Measurements from ENCODE around the gene TPD52L3. TPM values are rescaled to one million over a fixed set of nuclear protein-coding genes. Genes with fewer than 3 reads are reported as not detected.

The TPD52L3 gene
- polyA plus RNA-seq (ENCODE audit: insufficient read length in 4 of 4) = not detected

DNA sequence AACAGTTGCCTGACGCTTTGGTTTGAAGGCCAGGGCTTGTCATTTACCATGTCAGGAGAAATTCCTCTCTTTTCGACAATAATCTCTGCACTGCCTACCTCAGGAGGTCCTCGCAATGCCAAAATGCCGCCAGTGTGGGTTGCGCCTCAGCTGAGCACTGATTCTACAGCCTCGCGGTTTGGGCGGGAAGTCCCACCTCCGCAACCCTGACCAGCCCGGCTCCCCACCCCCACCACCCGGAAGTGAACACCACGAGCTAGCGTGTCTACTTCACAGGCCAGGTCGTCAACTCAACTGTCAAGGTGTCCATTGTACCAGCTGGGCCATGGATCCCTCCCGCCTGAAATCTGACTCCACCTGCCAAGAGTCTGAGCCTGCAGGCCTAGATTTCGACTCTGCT lies at the start of gene TPD52L3:
TPD52L3 (plus strand) TSS at position 273 of the 400 bp plus-strand sequence. CDS start 221 bp downstream, outside the sequence.
- no peak for DNase-seq (ENCODE audit: low read depth in 4 of 4, low spot score in 3 of 4)

DNA sequence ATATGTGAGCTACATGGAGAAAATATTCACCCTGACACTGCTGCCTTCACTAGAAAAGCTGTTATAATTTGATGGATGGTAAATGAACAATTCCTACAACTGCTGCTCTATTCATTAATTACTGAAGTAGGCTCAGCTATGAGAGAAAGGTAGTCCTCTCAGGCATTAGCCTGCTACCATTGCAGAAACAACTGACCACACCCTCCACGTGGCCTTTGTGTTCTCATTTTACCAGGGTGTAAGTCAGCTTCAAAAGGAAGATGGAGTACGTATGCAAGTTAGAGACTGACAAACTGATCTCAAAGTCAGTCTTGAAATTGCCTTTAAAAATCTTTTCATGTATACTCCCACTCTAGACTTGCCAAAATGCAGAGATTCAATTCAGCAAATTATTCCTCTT lies 26.3 kb upstream of the TPD52L3 start:
- DNase-seq (ENCODE audit: low read depth in 4 of 4, low spot score in 3 of 4) = no peak

DNA sequence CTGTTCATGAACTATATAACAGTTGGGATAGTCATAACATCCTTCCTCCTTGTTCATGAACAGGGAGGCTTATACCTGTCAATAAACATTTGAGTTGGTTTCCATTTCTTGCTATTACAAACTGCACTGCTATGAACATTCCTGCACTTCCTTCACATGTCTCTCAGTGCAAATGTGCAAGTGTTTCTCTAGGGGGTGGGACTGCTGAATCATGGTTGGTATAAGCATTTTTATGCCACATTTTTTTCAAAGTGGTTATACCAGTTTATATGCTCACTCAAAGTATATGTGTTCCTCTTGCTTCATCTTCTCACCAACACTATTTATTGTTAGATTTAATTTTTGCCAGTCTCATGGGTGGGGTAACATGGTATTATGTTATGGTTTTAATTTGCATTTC lies 25.8 kb upstream of the TPD52L3 start:
- DNase-seq (ENCODE audit: low read depth in 4 of 4, low spot score in 3 of 4) = no peak

DNA sequence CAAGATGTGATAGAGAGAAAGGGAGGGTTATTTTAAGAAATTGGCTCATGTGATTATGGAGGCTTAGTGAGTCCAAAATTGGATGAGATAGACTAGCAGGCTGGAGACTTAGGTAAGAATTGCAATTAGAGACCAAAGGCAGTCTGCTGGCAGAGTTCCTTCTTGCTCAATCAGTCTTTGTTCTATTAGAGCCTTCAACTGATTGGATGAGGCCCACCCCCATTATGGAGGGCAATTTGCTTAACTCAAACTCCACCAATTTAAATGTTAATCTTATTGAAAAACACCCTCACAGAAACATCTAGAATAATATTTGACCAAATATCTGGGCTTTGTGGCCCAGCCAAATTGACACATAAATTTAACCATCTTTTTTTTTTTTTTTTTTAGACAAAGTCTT lies 23.9 kb upstream of the TPD52L3 start:
- DNase-seq (ENCODE audit: low read depth in 4 of 4, low spot score in 3 of 4) = no peak

DNA sequence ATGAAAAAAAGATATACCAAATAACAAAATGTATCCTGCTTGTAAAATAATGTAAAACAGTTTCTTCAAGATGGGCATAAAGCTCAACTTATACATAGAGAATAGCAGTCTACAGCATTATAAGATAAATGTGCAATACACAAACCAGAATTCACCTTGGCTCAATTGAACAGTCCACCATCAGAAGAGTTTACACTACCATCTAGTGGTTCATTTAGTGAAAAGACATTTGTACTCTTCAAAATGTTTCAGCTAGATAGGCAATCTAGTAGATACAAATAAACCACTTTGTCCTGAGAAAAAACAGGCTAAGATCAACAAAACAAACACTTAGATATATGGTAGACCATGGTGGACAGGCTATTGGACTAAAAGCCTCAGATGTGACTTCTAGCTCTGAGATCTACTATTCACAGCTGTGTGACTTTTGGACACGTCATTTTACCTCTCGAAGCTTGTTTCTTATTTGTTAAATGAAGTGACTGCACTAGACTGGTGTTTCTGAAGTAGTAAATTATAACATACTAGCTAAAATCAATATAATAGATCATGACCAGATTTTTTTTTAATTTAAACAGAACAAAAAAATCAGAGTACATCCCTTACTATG lies 22.1 kb upstream of the TPD52L3 start:
- peak; percentile 7 to 23 (median 22) for DNase-seq (ENCODE audit: low read depth in 4 of 4, low spot score in 3 of 4)

DNA sequence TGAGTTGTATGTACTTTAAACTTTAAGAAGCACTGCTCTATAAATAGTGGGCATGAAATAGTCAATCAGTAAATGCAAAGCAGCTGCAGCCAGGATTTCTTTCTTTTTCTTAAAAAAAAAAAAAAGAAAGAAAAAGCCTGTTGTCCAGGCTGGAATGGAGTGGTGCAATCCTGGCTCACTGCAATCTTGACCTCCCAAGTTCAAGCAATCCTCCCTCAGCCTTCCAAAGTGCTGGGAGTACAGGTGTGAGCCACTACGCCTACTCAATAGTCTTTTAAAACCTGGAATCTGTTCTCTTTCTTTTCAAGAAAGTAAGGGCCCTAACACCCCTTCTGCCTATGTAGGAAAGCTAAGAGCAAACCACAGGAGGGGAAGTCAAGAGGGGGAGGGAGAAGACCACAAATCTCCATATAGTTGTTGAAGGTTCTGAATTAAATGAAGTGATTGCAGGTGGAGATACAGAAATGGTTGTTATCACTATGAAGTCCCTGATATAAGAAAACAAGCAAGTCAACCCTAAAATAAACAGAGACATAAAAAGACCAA lies 20.6 kb upstream of the TPD52L3 start:
- DNase-seq (ENCODE audit: low read depth in 4 of 4, low spot score in 3 of 4) = no peak

DNA sequence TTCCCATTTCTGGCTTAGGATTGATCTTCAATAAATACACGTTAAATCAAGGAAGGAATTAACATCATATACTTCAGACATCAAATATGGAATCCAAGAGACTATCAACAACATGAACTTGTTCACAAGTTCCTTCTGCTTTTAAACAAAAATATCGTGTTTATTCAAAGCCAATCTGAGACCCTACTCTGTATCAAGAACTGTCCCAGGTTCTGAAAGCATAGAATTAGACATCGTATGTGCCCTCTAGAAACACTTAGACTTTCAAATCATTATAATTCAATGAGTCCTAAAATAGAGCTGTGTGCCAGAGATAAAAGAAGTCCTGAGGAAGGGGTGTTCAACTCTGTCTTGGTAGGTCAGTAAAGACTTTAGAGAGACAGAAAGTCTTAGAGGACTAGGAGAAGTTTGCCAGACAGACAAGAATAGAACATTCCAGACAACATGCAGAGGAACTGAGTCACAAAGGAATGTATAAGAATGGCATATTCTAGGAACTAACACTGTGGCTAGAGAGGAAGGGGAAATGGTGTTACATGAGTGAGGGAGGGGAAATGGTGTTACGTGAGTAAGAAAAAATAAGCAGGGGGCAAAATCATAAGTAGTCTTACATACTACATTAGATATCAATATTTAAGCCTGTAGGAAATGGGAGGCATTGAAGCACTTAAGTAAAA lies 2.9 kb downstream of the TPD52L3 start:
- no peak for DNase-seq (ENCODE audit: low read depth in 4 of 4, low spot score in 3 of 4)

DNA sequence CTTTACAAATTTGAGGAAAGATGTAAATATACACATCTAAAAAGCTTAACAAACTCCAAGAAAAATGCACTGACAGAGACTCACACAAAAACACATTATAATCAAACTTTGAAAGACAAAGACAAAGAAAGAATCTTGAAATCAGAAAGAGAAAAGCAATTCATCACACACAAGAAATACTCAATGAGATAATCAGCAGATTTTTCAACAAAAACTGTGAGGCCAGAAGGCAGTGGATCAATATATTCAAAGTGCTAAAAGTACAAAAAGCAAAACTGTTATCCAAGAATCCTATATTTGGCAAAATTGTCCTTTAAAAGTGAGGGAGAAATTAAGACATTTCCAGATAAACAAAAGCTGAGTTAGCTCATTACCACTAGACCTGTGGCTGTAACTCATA lies 6.1 kb downstream of the TPD52L3 start:
- no peak for DNase-seq (ENCODE audit: low read depth in 4 of 4, low spot score in 3 of 4)

DNA sequence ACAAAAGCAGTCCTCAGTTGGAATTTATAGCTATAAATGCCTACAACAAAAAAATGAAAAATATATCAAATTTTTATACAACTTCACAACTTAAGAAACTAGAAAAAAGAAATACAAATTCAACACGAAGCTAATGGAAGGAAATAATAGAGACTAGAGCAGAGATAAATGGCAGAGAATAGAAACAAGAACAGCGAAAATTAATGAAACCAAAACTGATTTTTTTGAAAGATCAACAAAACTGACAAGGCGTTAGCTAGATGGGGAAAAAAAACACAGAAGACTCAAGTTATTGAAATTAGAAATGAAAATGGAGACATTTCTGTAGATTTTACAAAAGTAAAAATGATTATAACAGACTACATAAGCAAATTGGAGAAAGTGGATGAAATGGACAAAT lies 20.6 kb downstream of the TPD52L3 start:
- DNase-seq (ENCODE audit: low read depth in 4 of 4, low spot score in 3 of 4) = no peak

DNA sequence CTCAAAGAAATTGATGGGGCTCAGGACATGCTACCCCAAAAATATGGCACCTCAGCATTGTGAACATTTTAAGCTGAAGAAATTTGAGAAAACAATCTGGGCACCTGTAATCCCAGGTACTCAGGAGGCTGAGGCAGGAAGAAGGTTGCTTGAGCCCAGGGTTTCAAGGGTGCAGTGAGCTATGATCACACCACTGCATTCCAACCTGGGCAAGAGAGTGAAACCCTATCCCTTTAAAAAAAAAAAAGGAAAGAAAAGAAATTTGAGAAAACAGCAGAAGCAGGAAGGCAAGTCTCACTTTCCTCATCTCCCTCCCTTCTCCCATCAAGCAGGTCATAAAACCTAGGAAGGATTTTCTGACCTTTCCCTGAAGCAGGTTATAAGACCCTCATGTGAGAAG lies 23.6 kb downstream of the TPD52L3 start:
- DNase-seq (ENCODE audit: low read depth in 4 of 4, low spot score in 3 of 4) = no peak

DNA sequence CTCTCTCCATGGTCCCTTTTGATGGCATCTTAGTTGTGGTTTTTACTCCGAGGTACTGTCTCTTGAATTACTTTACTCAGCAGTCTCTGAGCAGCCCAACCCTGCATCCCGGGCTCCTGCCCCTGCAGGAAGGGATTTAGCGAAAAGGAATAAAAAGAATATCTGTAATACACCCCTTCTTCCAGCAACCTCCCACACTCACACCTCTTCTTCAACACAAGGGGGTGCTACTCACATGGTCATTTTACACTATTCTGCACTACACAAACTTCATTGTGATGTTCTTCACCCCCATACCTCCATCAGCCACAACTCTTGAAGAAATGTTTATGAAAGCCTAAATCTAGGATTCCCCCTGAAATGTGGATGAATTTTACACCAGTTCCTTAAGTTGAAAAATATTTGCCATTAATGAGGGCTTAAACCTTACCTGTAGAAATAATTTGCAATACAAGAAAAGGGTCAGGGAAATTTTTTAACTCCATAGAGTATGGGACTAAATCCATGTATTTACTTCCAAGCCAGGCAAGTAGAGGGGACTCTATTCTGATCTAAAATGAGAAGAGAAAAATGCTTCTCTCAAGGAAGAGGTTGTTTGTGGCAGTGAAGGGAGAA lies 26.0 kb downstream of the TPD52L3 start:
- DNase-seq (ENCODE audit: low read depth in 4 of 4, low spot score in 3 of 4) = peak in 2 of 4 donors; percentile 16 to 20

DNA sequence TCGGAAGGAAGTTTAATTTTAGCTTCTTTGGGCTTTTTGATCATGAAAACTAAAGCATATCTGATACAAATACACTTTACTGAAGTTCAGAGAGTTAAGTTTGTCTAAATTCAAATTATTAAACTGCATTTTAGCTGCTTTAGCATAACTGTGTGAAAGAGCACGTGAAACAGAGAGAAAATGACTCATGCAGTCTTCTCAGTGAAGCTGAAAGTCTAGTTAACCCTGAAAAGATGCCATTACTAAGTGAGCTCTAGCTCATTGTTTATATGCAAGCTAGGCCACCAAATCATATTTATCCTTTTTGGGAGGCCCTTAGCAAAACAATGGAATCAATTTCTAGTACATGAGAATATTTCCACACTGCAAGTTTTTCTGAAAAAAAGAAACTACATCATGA lies 27.6 kb downstream of the TPD52L3 start:
- DNase-seq (ENCODE audit: low read depth in 4 of 4, low spot score in 3 of 4) = no peak

DNA sequence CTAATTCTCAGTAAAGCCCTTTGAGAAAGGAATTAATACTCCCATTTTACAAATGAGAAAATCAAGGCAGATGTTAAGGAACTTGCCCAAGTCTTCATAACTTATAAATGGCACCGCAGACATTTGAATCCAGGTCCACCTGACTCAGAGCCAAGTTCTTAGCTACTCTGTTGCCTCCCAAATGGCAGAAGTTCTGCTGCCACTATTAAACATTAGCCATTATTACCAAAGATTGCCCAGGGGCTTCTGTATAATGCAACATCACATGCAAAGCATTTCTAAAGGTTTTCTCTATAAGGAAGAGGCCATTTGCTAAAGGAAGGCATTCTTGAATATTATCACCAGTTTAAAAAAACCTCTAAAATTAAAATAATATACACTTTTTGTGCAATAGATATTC lies 28.3 kb downstream of the TPD52L3 start:
- no peak for DNase-seq (ENCODE audit: low read depth in 4 of 4, low spot score in 3 of 4)

DNA sequence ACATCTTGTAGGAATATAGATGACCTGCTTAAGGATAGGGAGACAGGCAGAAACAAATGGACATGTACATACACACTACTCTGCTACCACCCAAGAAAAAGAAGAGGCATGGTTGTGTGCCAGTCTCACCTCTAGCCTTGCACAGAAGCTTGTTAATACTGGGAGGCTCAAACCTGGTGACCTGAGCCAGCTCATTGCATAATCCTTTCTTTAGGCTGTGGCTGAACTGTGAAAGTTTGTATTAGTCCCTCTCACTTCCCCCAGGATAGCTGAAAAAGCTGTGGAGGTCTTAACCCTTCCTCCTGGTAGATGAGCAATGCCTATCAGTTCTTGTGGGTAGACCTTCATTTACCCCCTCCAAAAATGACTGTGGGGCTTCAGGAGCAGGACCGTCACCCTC lies 28.7 kb downstream of the TPD52L3 start:
- DNase-seq (ENCODE audit: low read depth in 4 of 4, low spot score in 3 of 4) = no peak

DNA sequence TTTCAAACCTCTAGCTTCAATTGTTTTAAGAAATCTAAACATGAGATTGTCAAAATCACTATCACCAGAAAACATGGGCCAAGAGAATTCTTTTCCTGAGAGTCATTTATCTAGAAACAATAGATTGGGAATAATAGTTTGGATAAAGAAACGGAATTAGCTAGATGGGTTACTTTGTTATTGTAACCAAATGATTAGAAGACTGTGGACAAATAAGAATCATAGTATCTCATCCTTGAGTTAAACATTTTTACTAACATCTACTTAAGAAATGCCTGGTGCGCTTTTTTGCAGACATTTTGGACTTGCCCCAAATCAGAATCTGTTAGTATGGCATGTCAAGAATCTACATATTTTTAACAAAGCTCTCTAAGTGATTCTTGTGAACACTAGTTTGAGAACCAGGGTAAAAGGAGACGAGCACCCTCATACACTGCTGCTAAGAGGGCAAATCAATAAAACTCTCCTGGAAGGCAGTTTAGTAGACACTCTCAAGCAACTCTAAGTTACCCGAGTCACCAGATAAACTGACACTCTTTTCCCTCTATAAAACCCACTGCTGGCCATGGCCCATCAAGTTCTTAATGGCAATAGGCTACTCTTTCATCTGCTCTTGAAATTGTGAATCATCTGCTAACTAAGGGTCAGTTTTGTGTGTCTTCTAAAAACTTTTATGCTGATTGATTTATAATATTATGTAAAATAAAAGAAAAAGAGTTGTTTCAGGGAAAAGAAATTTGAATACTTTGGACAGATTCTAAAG lies 39.1 kb downstream of the TPD52L3 start:
- no peak for DNase-seq (ENCODE audit: low read depth in 4 of 4, low spot score in 3 of 4)

DNA sequence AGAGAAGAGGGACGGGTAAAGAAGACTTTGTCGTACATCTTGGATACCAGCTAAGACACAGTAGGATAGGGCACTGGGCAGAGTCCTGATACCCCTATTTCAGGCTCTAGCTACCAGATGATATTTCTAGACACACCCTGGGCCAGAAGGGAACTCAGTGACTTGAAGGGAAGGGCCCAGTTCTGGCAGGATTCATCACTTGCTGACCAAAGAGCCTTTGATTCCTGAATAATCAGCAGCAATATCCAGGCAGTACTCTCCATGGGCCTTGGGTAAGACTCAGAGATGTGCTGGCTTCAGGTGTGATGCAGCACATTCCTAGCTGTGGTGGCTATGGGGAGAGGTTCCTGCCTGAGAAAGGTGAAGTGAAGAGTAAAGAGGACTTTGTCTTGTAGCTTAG lies 40.7 kb downstream of the TPD52L3 start:
- no peak for DNase-seq (ENCODE audit: low read depth in 4 of 4, low spot score in 3 of 4)

Other genes with a start within 250 kb of the TPD52L3 start
- gene IL33, start 112.6 kb upstream of the TPD52L3 start, polyA plus RNA-seq (ENCODE audit: insufficient read length in 4 of 4) = 10 to 100 TPM; 11.6 to 13.9 (median 12.7) TPM
- gene UHRF2, start 84.8 kb downstream of the TPD52L3 start, polyA plus RNA-seq (ENCODE audit: insufficient read length in 4 of 4) = 10 to 100 TPM; 60.6 to 77.1 (median 71.0) TPM

All from right renal pelvis (tissue), 4 donors.